ENCODE data around the gene IAH1. TPM values are rescaled to one million over a fixed set of nuclear protein-coding genes. Genes with fewer than 3 reads are reported as not detected.

IAH1 gene
- total RNA-seq, 1 experiment from 2014 or later = 25.0 TPM

DNA sequence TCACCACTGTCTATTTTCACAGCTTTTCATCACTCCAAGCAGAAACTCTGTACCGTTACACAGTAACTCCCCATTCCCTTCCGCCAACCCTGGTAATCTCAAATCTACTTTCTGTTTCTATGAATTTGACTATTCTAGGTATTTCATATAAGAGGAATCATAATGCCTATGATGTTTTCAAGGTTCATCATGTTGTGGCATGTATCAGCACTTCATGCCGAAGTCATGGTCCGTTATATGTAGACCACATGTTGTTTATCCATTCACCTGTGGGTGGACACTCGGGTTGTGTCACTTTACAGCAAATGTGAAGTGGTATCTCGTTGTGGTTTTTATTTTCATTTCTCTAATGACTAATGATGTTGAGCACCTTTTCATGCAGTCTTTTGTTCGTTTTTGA is 29.3 kb upstream of the IAH1 start:
- no peak overlapping the region for H3K27ac Mint-ChIP-seq (ENCODE audit: unreplicated experiment)
- H3K4me3 Mint-ChIP-seq (ENCODE audit: low read depth, unreplicated experiment) = no peak overlapping the region
- H3K9me3 Mint-ChIP-seq (ENCODE audit: low read depth, unreplicated experiment) = no peaks in the 10 kb centered on the region
- CTCF ChIA-PET = no interaction called here
- no peak for DNase-seq
- intact Hi-C loops (cut with micrococcal nuclease; ENCODE audit: unreplicated experiment) = no loop called here
- TF ChIP-seq, protein P1, sequence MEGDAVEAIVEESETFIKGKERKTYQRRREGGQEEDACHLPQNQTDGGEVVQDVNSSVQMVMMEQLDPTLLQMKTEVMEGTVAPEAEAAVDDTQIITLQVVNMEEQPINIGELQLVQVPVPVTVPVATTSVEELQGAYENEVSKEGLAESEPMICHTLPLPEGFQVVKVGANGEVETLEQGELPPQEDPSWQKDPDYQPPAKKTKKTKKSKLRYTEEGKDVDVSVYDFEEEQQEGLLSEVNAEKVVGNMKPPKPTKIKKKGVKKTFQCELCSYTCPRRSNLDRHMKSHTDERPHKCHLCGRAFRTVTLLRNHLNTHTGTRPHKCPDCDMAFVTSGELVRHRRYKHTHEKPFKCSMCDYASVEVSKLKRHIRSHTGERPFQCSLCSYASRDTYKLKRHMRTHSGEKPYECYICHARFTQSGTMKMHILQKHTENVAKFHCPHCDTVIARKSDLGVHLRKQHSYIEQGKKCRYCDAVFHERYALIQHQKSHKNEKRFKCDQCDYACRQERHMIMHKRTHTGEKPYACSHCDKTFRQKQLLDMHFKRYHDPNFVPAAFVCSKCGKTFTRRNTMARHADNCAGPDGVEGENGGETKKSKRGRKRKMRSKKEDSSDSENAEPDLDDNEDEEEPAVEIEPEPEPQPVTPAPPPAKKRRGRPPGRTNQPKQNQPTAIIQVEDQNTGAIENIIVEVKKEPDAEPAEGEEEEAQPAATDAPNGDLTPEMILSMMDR (IDR thresholded peaks at IDR 0.05; ENCODE audit: unreplicated experiment) = no peak
- H3K36me3 Mint-ChIP-seq (ENCODE audit: insufficient read depth, unreplicated experiment) = peaks cover 16% of the 10 kb centered on the region
- H3K27me3 Mint-ChIP-seq (ENCODE audit: unreplicated experiment) = no peaks in the 10 kb centered on the region
- no peaks in the 10 kb centered on the region for H3K4me1 Mint-ChIP-seq (ENCODE audit: low read depth, unreplicated experiment)
- BruUV-seq (replicated peaks) = no TSS peak

DNA sequence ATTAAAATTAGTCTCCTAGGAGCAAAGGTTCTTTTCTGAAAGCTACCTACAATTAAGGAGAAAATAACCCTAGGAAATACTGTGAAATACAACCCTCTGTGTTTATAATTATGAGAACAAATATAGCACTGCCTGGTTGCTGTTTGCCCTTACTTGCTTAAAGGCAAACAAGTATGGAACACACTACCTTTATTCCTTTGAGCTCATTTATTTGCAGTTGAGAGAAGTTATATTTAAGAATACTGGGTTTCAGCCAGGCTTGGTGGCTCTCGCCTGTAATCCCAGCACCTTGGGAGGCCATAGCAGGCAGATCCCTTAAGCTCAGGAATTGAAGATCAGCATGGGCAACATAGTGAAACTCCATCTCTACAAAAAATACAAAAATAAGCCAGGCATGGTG is 23.1 kb upstream of the IAH1 start:
- Mint-ChIP-seq H3K36me3 (ENCODE audit: insufficient read depth, unreplicated experiment) (peaks cover 19% of the 10 kb centered on the region), H3K9me3 (ENCODE audit: low read depth, unreplicated experiment) (no peaks in the 10 kb centered on the region), H3K27me3 (ENCODE audit: unreplicated experiment) (no peaks in the 10 kb centered on the region), H3K4me1 (ENCODE audit: low read depth, unreplicated experiment) (no peaks in the 10 kb centered on the region), H3K4me3 (ENCODE audit: low read depth, unreplicated experiment) (no peak overlapping the region), H3K27ac (ENCODE audit: unreplicated experiment) (no peak overlapping the region)
- TF ChIP-seq, protein P1 (IDR thresholded peaks at IDR 0.05; ENCODE audit: unreplicated experiment) = no peak
- CTCF ChIA-PET = no interaction called here
- DNase-seq = no peak
- intact Hi-C loops (cut with micrococcal nuclease; ENCODE audit: unreplicated experiment) = no loop called here
- BruUV-seq (replicated peaks) = no TSS peak

DNA sequence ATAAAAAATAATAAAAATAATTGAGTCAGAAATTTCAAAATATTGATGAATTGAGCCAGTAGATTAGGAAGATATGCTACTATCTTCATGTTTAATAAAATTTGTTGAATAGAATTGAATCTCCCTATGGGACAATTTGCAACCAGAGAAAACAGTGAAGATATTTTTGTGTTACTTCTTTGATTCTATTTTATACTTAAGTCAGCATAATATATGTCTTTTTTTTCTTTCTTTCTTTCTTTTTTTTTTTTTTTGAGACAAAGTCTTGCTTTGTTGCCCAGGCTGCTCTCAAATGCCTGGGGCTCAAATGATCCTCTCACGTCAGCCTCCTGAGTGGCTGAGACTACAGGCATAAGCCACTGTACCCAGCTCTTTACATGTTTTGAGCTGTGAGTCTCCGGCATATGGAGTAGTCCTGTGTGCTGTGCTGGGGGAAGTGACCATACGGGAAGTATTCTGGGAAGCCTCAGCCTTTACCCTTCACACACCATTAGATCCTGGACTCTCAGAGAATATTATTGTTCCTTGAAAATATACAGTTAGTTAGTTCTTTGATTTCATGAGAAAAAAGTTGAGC is 13.8 kb upstream of the IAH1 start:
- H3K4me3 Mint-ChIP-seq (ENCODE audit: low read depth, unreplicated experiment) = no peak overlapping the region

DNA sequence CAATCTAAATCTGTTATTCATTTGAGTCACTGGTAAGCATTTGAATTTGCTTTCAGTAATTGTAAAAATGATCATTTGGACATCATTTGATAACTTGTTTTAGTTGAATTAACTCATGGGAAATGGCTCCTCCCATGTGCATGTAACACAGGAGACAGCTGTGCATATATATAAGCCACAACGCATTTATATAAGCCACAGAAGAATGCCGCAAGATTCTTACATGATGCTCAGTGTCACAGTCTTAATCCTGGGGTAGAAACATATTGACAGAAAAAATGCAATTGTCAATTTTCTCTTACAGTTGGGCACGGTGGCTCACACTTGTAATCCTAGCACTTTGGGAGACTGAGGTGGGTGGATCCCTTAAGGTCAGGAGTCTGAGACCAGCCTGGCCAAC is 13.3 kb upstream of the IAH1 start:
- intact Hi-C loops (cut with micrococcal nuclease; ENCODE audit: unreplicated experiment) = no loop called here
- Mint-ChIP-seq H3K4me3 (ENCODE audit: low read depth, unreplicated experiment) (no peak overlapping the region), H3K27me3 (ENCODE audit: unreplicated experiment) (no peaks in the 10 kb centered on the region), H3K9me3 (ENCODE audit: low read depth, unreplicated experiment) (no peaks in the 10 kb centered on the region), H3K27ac (ENCODE audit: unreplicated experiment) (no peak overlapping the region), H3K4me1 (ENCODE audit: low read depth, unreplicated experiment) (no peaks in the 10 kb centered on the region), H3K36me3 (ENCODE audit: insufficient read depth, unreplicated experiment) (peaks cover 29% of the 10 kb centered on the region)
- CTCF ChIA-PET = no interaction called here
- no peak for DNase-seq
- TF ChIP-seq, protein P1 (IDR thresholded peaks at IDR 0.05; ENCODE audit: unreplicated experiment) = no peak
- BruUV-seq (replicated peaks) = no TSS peak

More for the DNA sequence above, 13.8 kb upstream of the IAH1 start:
- Mint-ChIP-seq H3K4me1 (ENCODE audit: low read depth, unreplicated experiment) (no peaks in the 10 kb centered on the region), H3K9me3 (ENCODE audit: low read depth, unreplicated experiment) (no peaks in the 10 kb centered on the region), H3K27me3 (ENCODE audit: unreplicated experiment) (no peaks in the 10 kb centered on the region), H3K27ac (ENCODE audit: unreplicated experiment) (no peak overlapping the region), H3K36me3 (ENCODE audit: insufficient read depth, unreplicated experiment) (peaks cover 23% of the 10 kb centered on the region)
- BruUV-seq (replicated peaks) = no TSS peak
- CTCF ChIA-PET = no interaction called here
- TF ChIP-seq, protein P1 (IDR thresholded peaks at IDR 0.05; ENCODE audit: unreplicated experiment) = no peak
- intact Hi-C loops (cut with micrococcal nuclease; ENCODE audit: unreplicated experiment) = no loop called here
- no peak for DNase-seq

Data from Calu3 (cell line).